Subcutaneous abdominal adipose tissue (tissue), 5 donors: Measurements from ENCODE around the gene AKAP7.
A peak's percentile ranks its signal among the peaks of the same experiment; 100 is the strongest.

Experiments
- H3K27ac ChIP-seq: one replicate; pipeline ENCODE4 v1.7.0; 2013; ENCODE audit warnings: low read depth, mild to moderate bottlenecking, inconsistent platforms, low read length, moderate library complexity
- H3K27me3 ChIP-seq, 5 donors: one replicate each; pipeline ENCODE4 v1.7.0; 2013; ENCODE audit warnings: low read length in 5 of 5, inconsistent platforms in 1 of 5; ENCODE audit not compliant: control insufficient read depth in 5 of 5, insufficient read depth in 4 of 5
- H3K36me3 ChIP-seq, 5 donors: one replicate each; pipeline ENCODE4 v1.7.0; 2013; ENCODE audit warnings: low read length in 5 of 5; ENCODE audit not compliant: control insufficient read depth in 5 of 5, insufficient read depth in 5 of 5
- H3K4me1 ChIP-seq, 5 donors: one replicate each; pipeline ENCODE4 v1.7.0; 2013; ENCODE audit warnings: low read length in 5 of 5, mild to moderate bottlenecking in 3 of 5, moderate library complexity in 1 of 5; ENCODE audit not compliant: control insufficient read depth in 5 of 5, insufficient read depth in 5 of 5
- H3K4me3 ChIP-seq, 5 donors: one replicate each; pipeline ENCODE4 v1.7.0; 2013; ENCODE audit warnings: low read length in 5 of 5, low read depth in 1 of 5
- H3K9ac ChIP-seq, 5 donors: one replicate each; pipeline ENCODE4 v1.7.0; 2013; ENCODE audit warnings: low read length in 5 of 5, mild to moderate bottlenecking in 4 of 5, moderate library complexity in 3 of 5
- H3K9me3 ChIP-seq, 5 donors: one replicate each; pipeline ENCODE4 v1.7.0; 2013; ENCODE audit warnings: low read length in 5 of 5; ENCODE audit not compliant: control insufficient read depth in 5 of 5
- donor health status: healthy.
- donor health status: healthy.
- donor health status: healthy.
- donor health status: healthy.
- donor health status: healthy.

The AKAP7 gene

GRCh38 chr6:131231103-131231502 is 95.8 kb downstream of the AKAP7 start:
- no peak overlapping the region for H3K9ac ChIP-seq
- no peaks in the 10 kb centered on the region for H3K36me3 ChIP-seq
- H3K4me3 ChIP-seq: no peak overlapping the region
- no peaks in the 10 kb centered on the region for H3K4me1 ChIP-seq
- no peaks in the 10 kb centered on the region for H3K9me3 ChIP-seq
- H3K27me3 ChIP-seq: no peaks in the 10 kb centered on the region
- no peak overlapping the region for H3K27ac ChIP-seq

DNA sequence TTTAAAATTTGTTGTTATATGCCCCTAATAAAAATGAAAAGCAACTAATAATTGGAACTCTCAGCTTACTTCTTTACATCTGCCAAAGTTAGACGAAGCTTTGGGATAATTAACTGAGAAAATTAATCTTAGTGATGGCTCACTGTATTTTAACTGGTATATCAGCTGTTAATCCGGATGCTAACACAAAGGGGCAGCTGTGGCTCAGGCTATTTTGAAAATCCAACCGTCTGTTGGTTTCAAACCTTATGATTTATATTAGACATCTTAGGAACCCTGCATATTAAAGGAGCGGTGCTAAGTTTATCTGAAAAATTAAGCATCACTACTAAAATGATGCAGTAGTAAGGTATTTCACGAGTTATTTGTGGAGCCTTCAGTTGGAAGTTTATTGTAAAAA is 96.6 kb downstream of the AKAP7 start:
- Histone ChIP-seq H3K4me3 (no peak overlapping the region), H3K9ac (no peak overlapping the region), H3K27ac (no peak overlapping the region), H3K4me1 (no peaks in the 10 kb centered on the region), H3K27me3 (no peaks in the 10 kb centered on the region), H3K9me3 (no peaks in the 10 kb centered on the region), H3K36me3 (no peaks in the 10 kb centered on the region)

- Histone ChIP-seq H3K9me3 (no peaks in the 10 kb centered on the region), H3K4me1 (peaks cover 0 to 2% (median under 1%) of the 10 kb centered on the region in 5 donors), H3K27ac (no peak overlapping the region), H3K9ac (no peak overlapping the region), H3K4me3 (no peak overlapping the region), H3K27me3 (no peaks in the 10 kb centered on the region), H3K36me3 (no peaks in the 10 kb centered on the region)
Observed at GRCh38 chr6:131244942-131245341, 109.7 kb downstream of the AKAP7 start.

DNA sequence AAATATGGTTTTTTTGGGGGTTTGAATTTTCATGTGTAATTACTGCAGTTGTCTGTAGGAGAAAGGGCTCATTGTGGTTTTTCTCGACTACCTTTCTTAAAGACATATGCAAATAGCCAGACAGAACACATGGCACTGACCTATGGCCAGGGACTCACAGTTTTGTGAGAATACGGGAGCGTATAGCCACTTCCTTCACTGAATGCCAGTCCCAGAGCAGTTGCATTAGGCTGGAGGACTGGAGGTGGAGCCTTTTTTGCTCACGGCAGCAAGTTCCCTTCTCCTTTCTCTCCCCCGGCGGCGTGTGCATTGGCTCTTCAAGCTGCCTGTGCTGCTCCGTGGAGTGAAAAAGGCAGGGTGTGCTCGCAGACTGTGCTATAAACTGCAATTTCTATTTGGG is 114.9 kb downstream of the AKAP7 start:
- peak overlapping the region; percentile 45 to 76 (median 65) for H3K4me3 ChIP-seq
- no peaks in the 10 kb centered on the region for H3K27me3 ChIP-seq
- peak overlapping the region in 4 of 5 donors; percentile 30 to 69 (median 54) for H3K9ac ChIP-seq
- H3K9me3 ChIP-seq: no peaks in the 10 kb centered on the region
- no peak overlapping the region for H3K27ac ChIP-seq
- H3K36me3 ChIP-seq: no peaks in the 10 kb centered on the region
- peaks cover 3 to 16% (median 10%) of the 10 kb centered on the region in 5 donors for H3K4me1 ChIP-seq

- no peak overlapping the region for H3K9ac ChIP-seq
- no peaks in the 10 kb centered on the region for H3K9me3 ChIP-seq
- no peak overlapping the region for H3K27ac ChIP-seq
- peaks cover 3 to 20% (median 10%) of the 10 kb centered on the region in 5 donors for H3K4me1 ChIP-seq
- H3K36me3 ChIP-seq: no peaks in the 10 kb centered on the region
- H3K27me3 ChIP-seq: no peaks in the 10 kb centered on the region
- H3K4me3 ChIP-seq: no peak overlapping the region
Observed at GRCh38 chr6:131250936-131251335, 115.7 kb downstream of the AKAP7 start.

GRCh38 chr6:131251590-131252199 is 116.4 kb downstream of the AKAP7 start:
- Histone ChIP-seq H3K27me3 (no peaks in the 10 kb centered on the region), H3K9me3 (no peaks in the 10 kb centered on the region), H3K36me3 (no peaks in the 10 kb centered on the region), H3K9ac (no peak overlapping the region), H3K4me1 (peaks cover 3 to 20% (median 10%) of the 10 kb centered on the region in 5 donors), H3K4me3 (no peak overlapping the region), H3K27ac (no peak overlapping the region)

DNA sequence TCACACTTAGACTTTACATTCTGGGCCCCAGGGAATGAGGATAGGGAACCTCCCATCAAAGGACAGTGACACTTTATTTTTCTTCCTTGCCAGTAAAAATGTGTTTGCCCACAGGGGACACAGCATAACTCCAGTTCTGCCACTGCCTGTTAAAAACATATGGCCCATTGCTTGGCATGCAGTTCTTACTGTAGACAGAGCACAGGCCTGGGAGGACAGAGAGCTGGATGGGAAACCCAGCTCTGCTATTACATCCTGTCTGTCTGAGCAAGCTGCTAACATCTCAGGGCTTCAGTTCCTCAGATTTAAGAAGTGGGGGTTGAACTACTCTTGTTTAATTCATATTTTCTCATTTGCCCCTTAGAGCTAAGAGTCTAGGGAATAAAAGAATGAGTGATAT is 120.2 kb downstream of the AKAP7 start:
- Histone ChIP-seq H3K4me3 (no peak overlapping the region), H3K27ac (no peak overlapping the region), H3K36me3 (no peaks in the 10 kb centered on the region), H3K27me3 (no peaks in the 10 kb centered on the region), H3K4me1 (peaks cover 0 to 13% (median 6%) of the 10 kb centered on the region in 5 donors), H3K9ac (no peak overlapping the region), H3K9me3 (peaks cover 0 to 2% (median 0%) of the 10 kb centered on the region in 5 donors)

GRCh38 chr6:131255911-131256310 is 120.6 kb downstream of the AKAP7 start:
- Histone ChIP-seq H3K4me1 (peaks cover 0 to 9% (median under 1%) of the 10 kb centered on the region in 5 donors), H3K9ac (no peak overlapping the region), H3K27me3 (no peaks in the 10 kb centered on the region), H3K9me3 (peaks cover 0 to 2% (median 0%) of the 10 kb centered on the region in 5 donors), H3K4me3 (no peak overlapping the region), H3K27ac (no peak overlapping the region), H3K36me3 (no peaks in the 10 kb centered on the region)

DNA sequence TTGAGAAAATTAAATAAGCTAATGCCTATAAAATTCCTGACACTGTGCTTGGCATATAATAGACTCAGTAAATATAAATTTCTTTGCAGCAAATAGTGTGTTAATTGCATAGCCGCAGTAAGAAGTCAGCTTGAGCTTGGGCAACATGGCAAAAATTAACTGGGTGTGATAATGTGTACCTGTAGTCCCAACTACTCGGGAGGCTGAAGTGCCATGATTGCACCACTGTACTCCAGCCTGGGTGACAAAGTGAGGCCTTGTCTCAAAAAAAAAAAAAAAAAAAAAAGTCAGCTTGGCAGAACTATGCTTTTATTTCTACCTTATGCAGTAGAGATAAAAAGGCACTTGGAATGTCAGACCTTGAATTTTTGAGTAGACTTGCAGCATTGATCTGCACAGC is 121.8 kb downstream of the AKAP7 start:
- Histone ChIP-seq H3K27me3 (no peaks in the 10 kb centered on the region), H3K36me3 (no peaks in the 10 kb centered on the region), H3K9me3 (peaks cover 0 to 2% (median 0%) of the 10 kb centered on the region in 5 donors), H3K27ac (no peak overlapping the region), H3K4me1 (peaks cover 0 to 4% (median 0%) of the 10 kb centered on the region in 5 donors), H3K4me3 (no peak overlapping the region), H3K9ac (no peak overlapping the region)

DNA sequence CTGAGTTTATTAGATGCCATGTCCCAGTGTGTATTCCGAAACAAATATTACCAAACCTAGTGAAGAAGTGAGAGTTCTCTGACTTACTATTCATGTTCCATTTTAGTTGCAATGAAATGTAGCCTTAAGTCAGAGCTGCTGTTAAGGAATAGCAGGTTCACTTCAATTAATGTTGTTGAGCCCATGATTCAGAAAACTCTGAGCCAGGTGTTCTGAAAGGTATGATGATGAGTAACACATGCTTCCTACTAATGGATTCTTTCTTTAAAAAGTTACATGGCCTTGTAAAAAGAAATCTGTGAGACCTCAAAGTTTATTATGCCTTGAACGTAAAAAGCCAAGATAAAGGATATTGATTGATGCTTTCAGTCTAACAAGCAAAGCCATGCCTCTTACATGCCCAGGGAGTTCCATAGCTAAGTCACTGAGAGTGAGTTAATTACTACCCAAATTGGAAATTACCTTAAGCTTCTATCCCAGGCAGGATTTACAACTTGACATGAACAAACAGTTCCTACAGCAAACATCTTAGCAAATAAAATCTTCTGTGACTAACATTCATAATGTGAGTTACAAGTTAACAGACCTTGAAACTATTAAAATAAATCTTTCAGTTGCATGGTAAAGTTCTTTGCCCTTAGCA is 122.9 kb downstream of the AKAP7 start:
- Histone ChIP-seq H3K27me3 (no peaks in the 10 kb centered on the region), H3K9me3 (peaks cover 0 to 2% (median 0%) of the 10 kb centered on the region in 5 donors)

More for the DNA sequence above, 122.9 kb downstream of the AKAP7 start:
- H3K4me1 ChIP-seq: peaks cover 0 to 4% (median 0%) of the 10 kb centered on the region in 5 donors
- H3K9ac ChIP-seq: no peak overlapping the region
- no peaks in the 10 kb centered on the region for H3K36me3 ChIP-seq
- no peak overlapping the region for H3K27ac ChIP-seq
- no peak overlapping the region for H3K4me3 ChIP-seq
